HG02798 (cell line): Measurements from ENCODE around the gene ABHD6.
"Not testable (repeated sequence)": the region's sequence is repeated elsewhere in the genome, so short reads cannot be mapped to it uniquely, and the experiment has no call there.

ENCODE experiments used
- ATAC-seq: cut with Tn5 transposase; IDR thresholded peaks from one replicate; pipeline ENCODE4 v1.9.1; 2021; ENCODE audit warnings: mild to moderate bottlenecking; ENCODE audit not compliant: unreplicated experiment, poor library complexity

ABHD6 gene

GRCh38 chr3:58336135-58336882 lies 98.7 kb downstream of the ABHD6 start:
- ATAC-seq = no peak

- ATAC-seq = no peak
Measured at GRCh38 chr3:58337190-58337589, 99.6 kb downstream of the ABHD6 start.

GRCh38 chr3:58339146-58339545 lies 101.6 kb downstream of the ABHD6 start:
- ATAC-seq = not testable (repeated sequence)

GRCh38 chr3:58340594-58341244 lies 103.1 kb downstream of the ABHD6 start:
- no peak for ATAC-seq

GRCh38 chr3:58341376-58341775 lies 103.8 kb downstream of the ABHD6 start:
- ATAC-seq = no peak

- no peak for ATAC-seq
Measured at GRCh38 chr3:58342676-58343075, 105.1 kb downstream of the ABHD6 start.
